SK-N-SH (cell line): Measurements from ENCODE around the gene LHX4. TPM values are rescaled to one million over a fixed set of nuclear protein-coding genes. Genes with fewer than 3 reads are reported as not detected.

Experiments used
- CTCF ChIA-PET: fragments of 300-600, 350-600 bp; formaldehyde crosslinking; extraction: SDS; loops from one replicate; lab custom pipeline; 2021; lab: Yijun Ruan, JAX
- POLR2A ChIA-PET: fragments of 350-600 bp; sonication (Branson Sonifier 250); formaldehyde crosslinking; extraction: SDS; loops from one replicate; lab custom pipeline; 2020; ENCODE audit warnings: antibody characterized with exemption, inconsistent platforms; lab: Yijun Ruan, JAX
- DNase-seq: peaks from one replicate; pipeline ENCODE4 v3.0.0; 2012
- H2AFZ ChIP-seq: fragments of 200-600 bp; sonication (generic); 2 replicates; pipeline ENCODE4 v1.8.1; 2016; ENCODE audit warnings: antibody characterized with exemption, mild to moderate bottlenecking, low read depth
- H3F3A ChIP-seq: fragments of 200-600 bp; sonication (generic); replicated peaks from 2 replicates; pipeline ENCODE3; 2016; ENCODE audit warnings: antibody characterized with exemption, mild to moderate bottlenecking; ENCODE audit not compliant: insufficient read depth
- H3K27ac ChIP-seq, 2 experiments: fragments of 200-500 bp in 1 of 2; fragments of 200-600 bp in 1 of 2; sonication (Bioruptor generic) in 1 of 2; sonication (generic), shearing (Covaris generic) in 1 of 2; 2 replicates each; pipeline versions ENCODE4 v1.5.1 to v1.6.1; 2014 to 2016; ENCODE audit warnings: low read depth in 2 of 2, inconsistent platforms in 1 of 2, low read length in 1 of 2, mild to moderate bottlenecking in 1 of 2, mixed read lengths in 1 of 2
- H3K27me3 ChIP-seq: fragments of 200-600 bp; sonication (generic), shearing (Covaris generic); 2 replicates; pipeline ENCODE4 v1.6.1; 2016; ENCODE audit warnings: mixed run types; ENCODE audit not compliant: insufficient read depth
- H3K36me3 ChIP-seq, 2 experiments: fragments of 200-500 bp in 1 of 2; fragments of 200-600 bp in 1 of 2; sonication (Bioruptor generic) in 1 of 2; sonication (generic) in 1 of 2; replicated peaks in 1 of 2; 2 replicates each; pipeline versions ENCODE3 to v1.5.1; 2014 to 2016; ENCODE audit warnings: low read length in 1 of 2, mild to moderate bottlenecking in 1 of 2; ENCODE audit not compliant: insufficient read depth in 2 of 2, control insufficient read depth in 1 of 2
- H3K4me1 ChIP-seq, 2 experiments: fragments of 200-500 bp in 1 of 2; fragments of 200-600 bp in 1 of 2; sonication (Bioruptor generic) in 1 of 2; sonication (generic), shearing (Covaris generic) in 1 of 2; 2 replicates each; pipeline versions ENCODE4 v1.5.1 to v1.6.1; 2014 to 2016; ENCODE audit warnings: low read depth in 1 of 2, low read length in 1 of 2, mixed run types in 1 of 2; ENCODE audit not compliant: insufficient read depth in 2 of 2, control insufficient read depth in 1 of 2
- H3K4me2 ChIP-seq: fragments of 200-600 bp; sonication (generic), shearing (Covaris generic); 2 replicates; pipeline ENCODE4 v1.6.1; 2017; ENCODE audit warnings: mixed run types
- H3K4me3 ChIP-seq, 2 experiments: fragments of 200-500 bp in 1 of 2; fragments of 200-600 bp in 1 of 2; sonication (Bioruptor generic) in 1 of 2; sonication (generic), shearing (Covaris generic) in 1 of 2; 2 replicates each; pipeline versions ENCODE4 v1.5.1 to v1.8.1; 2014 to 2016; ENCODE audit warnings: low read depth in 2 of 2, inconsistent platforms in 1 of 2, low read length in 1 of 2, mild to moderate bottlenecking in 1 of 2, mixed read lengths in 1 of 2, moderate library complexity in 1 of 2
- H3K79me2 ChIP-seq: fragments of 200-600 bp; sonication (generic); 2 replicates; pipeline ENCODE4 v1.8.1; 2017; ENCODE audit warnings: mild to moderate bottlenecking; ENCODE audit not compliant: insufficient read depth
- H3K9ac ChIP-seq: fragments of 200-600 bp; sonication (generic); 2 replicates; pipeline ENCODE4 v1.6.1; 2017; ENCODE audit warnings: mixed run types
- H3K9me2 ChIP-seq: fragments of 200-600 bp; sonication (generic); 2 replicates; pipeline ENCODE4 v1.6.1; 2017; ENCODE audit warnings: mixed run types
- H3K9me3 ChIP-seq: fragments of 200-600 bp; sonication (generic); 2 replicates; pipeline ENCODE4 v1.6.1; 2017; ENCODE audit warnings: mixed run types, mild to moderate bottlenecking, moderate library complexity
- H4K20me1 ChIP-seq: fragments of 200-600 bp; sonication (generic); 2 replicates; pipeline ENCODE4 v1.6.1; 2017; ENCODE audit warnings: mild to moderate bottlenecking, mixed run types; ENCODE audit not compliant: insufficient read depth
- ELF1 ChIP-seq: IDR thresholded peaks from 2 replicates; pipeline ENCODE4 v1.4.0; 2012
- EP300 ChIP-seq, 2 experiments: IDR thresholded peaks; 2 replicates each; pipeline versions ENCODE4 v1.4.0 to v1.6.1; 2012; ENCODE audit warnings: borderline replicate concordance in 1 of 2, low read depth in 1 of 2, low read length in 1 of 2
- EZH2phosphoT487 ChIP-seq: fragments of 200-600 bp; sonication (generic); IDR thresholded peaks from 2 replicates; pipeline ENCODE4 v1.6.1; 2017; ENCODE audit warnings: low read depth, mixed run types, mild to moderate bottlenecking, antibody characterized with exemption, moderate library complexity, borderline replicate concordance
- NFIC ChIP-seq: IDR thresholded peaks from 2 replicates; pipeline ENCODE4 v1.4.0; 2012; ENCODE audit warnings: borderline replicate concordance
- POLR2AphosphoS5 ChIP-seq: IDR thresholded peaks from 2 replicates; pipeline ENCODE4 v1.6.1; 2012; ENCODE audit warnings: low read depth, low read length
- RFX5 ChIP-seq: IDR thresholded peaks from 2 replicates; pipeline ENCODE4 v1.6.1; 2012; ENCODE audit warnings: mild to moderate bottlenecking, improper control_type of control experiment, low read length
- RXRA ChIP-seq: IDR thresholded peaks from 2 replicates; pipeline ENCODE4 v1.4.0; 2012; ENCODE audit warnings: low read depth, mild to moderate bottlenecking, borderline replicate concordance
- TEAD4 ChIP-seq: IDR thresholded peaks from 2 replicates; pipeline ENCODE4 v1.4.0; 2012; ENCODE audit warnings: mild to moderate bottlenecking, borderline replicate concordance; ENCODE audit not compliant: insufficient read depth
- YY1 ChIP-seq: IDR thresholded peaks from 2 replicates; pipeline ENCODE4 v1.4.0; 2012; ENCODE audit warnings: low read depth, mild to moderate bottlenecking
- WGBS: methylation state at CpG from one replicate; pipeline ENCODE4 v1.1.6; 2017; ENCODE audit warnings: low lambda C conversion rate; 5-methylcytosine and 5-hydroxymethylcytosine counted together
- polyA plus RNA-seq, 3 experiments: library from polyadenylated mRNA; depleted of rRNA; stranded (reverse); fragments of >200 nt; gene quantifications; 2 replicates each; pipeline ENCODE4 v1.2.3, GENCODE V29; 2012
- TF ChIP-seq, protein P1 (sequence below): IDR thresholded peaks from 2 replicates; pipeline ENCODE4; 2012
- TF ChIP-seq, protein P2 (sequence below): fragments of 150-350 bp; IDR thresholded peaks from 2 replicates; pipeline ENCODE4 v1.6.1; 2016; ENCODE audit warnings: mild to moderate bottlenecking, low read depth, low read length
- TF ChIP-seq, protein P3 (sequence below): fragments of 150-350 bp; IDR thresholded peaks from 2 replicates; pipeline ENCODE4 v1.6.1; 2017; ENCODE audit warnings: antibody characterized with exemption, low read length, low read depth, borderline replicate concordance
- TF ChIP-seq, protein P4 (sequence below): IDR thresholded peaks from 2 replicates; pipeline ENCODE4 v1.4.0; 2012; ENCODE audit warnings: low read depth, borderline replicate concordance

LHX4 gene
- polyA plus RNA-seq, 1 of the 3 experiments (the other 2 are of a cell fraction), result not detected

DNA sequence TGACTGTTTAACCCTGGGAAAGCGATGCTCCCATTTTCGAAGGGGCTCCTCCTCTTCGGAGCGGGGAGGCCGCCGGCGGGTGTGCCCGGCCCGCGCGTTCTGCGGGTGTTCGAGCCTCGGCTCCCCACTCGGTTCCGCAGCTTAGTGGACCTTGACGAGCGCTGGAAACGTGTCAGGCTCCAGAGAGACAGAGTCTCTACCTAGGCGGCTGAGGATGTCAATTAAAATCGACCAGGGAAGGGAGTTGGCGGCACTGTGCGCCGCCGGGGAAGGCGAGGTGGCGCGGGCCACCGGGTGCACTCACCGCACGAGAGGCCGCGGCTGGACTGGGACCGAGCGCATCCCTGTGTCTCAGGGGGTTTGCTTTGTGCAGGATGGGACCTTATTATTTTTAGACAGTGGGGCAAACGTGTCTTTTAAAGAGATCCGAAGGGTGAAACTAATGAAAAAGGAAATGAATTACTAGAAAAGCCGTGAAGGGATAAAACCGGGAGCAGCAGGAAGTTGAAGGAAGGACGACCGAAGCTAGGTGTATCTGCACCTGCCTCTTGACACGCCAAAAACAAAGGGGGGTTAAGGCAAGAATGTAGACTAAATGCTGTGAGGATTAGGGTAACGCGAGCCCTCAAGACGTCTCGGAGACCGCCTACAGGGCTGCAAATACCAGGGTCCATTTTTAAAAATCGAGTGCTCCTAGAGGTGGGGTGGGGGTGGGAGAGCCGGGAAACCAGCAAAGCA, 5.6 kb downstream of the LHX4 start:
- POLR2A ChIA-PET, result no interaction called here
- no peak for TF ChIP-seq ELF1
- no peak for TF ChIP-seq POLR2AphosphoS5
- no peak for TF ChIP-seq YY1
- TF ChIP-seq, all 33 proteins: peak for 0
- H3K4me1 ChIP-seq, result peaks cover 0 to 12% of the 10 kb centered on the region in 2 experiments; a peak in 1 of 4 replicates
- H3K9me3 ChIP-seq, result no peaks in the 10 kb centered on the region
- H3K27me3 ChIP-seq, result peaks cover 97% of the 10 kb centered on the region
- no peak overlapping the region for H2AFZ ChIP-seq
- DNase-seq, result no peak
- 30% methylated on average over 37 of the region's 49 CpGs for WGBS
- H4K20me1 ChIP-seq, result no peaks in the 10 kb centered on the region
- no peaks in the 10 kb centered on the region for H3K9me2 ChIP-seq
- CTCF ChIA-PET, result interaction anchor here (0.8 to 2.8 kb wide), 5 partner anchors 17 to 247 kb away, joined by 3 to 13 read pairs (median 6); no protein-coding TSS in a partner anchor
- no peak overlapping the region for H3K27ac ChIP-seq
- H3F3A ChIP-seq, result no peaks in the 10 kb centered on the region
- H3K79me2 ChIP-seq, result no peaks in the 10 kb centered on the region
- no peaks in the 10 kb centered on the region for H3K36me3 ChIP-seq
- peak overlapping the region in 1 of 2 experiments; percentile 1; a peak in 1 of 4 replicates for H3K4me3 ChIP-seq
- H3K4me2 ChIP-seq, result peak overlapping the region; percentile 50; the same call in 1 of the 2 replicates
- H3K9ac ChIP-seq, result no peak overlapping the region

DNA sequence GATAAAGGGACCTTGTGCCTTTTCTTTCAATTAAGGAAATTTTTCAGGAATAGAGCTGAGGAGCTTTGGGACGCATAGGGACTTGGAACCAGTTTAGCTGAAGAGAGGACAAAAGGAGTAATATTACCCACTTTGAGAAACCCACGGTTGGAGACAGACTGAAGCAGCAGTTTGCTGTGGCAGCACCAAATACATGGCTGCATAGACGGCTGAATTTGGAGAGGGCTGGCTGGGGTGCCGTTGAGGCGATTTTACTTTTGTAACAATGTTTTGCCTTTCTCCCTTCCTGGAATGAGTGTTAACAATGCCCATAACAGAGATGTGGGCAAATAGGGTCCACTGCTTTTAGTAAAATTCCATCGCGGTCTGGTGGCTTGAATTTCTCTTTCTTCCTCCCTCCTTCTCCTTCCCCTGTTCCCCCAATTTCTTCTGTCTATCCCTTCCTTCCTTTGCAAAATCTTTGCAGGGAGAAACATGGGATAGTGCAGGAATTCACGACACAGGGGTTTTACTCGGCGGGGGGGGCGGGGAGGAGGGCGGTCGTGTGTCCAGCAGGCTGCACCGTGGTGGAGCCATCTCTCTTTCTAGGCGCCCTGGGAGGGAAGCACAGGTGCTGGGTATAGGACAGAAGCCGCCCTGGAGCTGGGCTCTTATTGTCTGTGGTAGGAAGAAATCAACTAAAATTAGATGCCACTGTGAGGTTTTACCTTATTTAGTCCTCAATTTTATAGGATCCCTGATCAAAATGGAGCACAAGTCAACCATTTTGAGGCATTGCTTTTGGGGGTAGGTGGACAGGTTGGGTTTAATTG, 6.8 kb downstream of the LHX4 start:
- H3K4me1 ChIP-seq, result peaks cover 0 to 7% of the 10 kb centered on the region in 2 experiments; a peak in 1 of 4 replicates
- no peak overlapping the region for H3K27ac ChIP-seq
- no peak overlapping the region for H3K9ac ChIP-seq
- no peaks in the 10 kb centered on the region for H3K9me3 ChIP-seq
- no peak for TF ChIP-seq EP300 (IDR thresholded peaks at IDR 0.05; ENCODE audit: borderline replicate concordance in 1 of 2, low read depth in 1 of 2, low read length in 1 of 2)
- TF ChIP-seq EZH2phosphoT487, result peak; percentile 20; the same call in 1 of the 2 replicates
- no peak for TF ChIP-seq RXRA
- H3K9me2 ChIP-seq, result no peaks in the 10 kb centered on the region
- WGBS, result 14% methylated on average over 16 of the region's 16 CpGs
- H3F3A ChIP-seq, result no peaks in the 10 kb centered on the region
- H4K20me1 ChIP-seq, result no peaks in the 10 kb centered on the region
- DNase-seq, result no peak
- H2AFZ ChIP-seq, result no peak overlapping the region
- no peaks in the 10 kb centered on the region for H3K36me3 ChIP-seq
- no peaks in the 10 kb centered on the region for H3K79me2 ChIP-seq
- peaks cover 97% of the 10 kb centered on the region for H3K27me3 ChIP-seq
- no peak overlapping the region for H3K4me2 ChIP-seq
- H3K4me3 ChIP-seq, result no peak overlapping the region
- ChIA-PET POLR2A (no interaction called here), CTCF (interaction anchor here (0.8 to 2.7 kb wide), 9 partner anchors 13 to 245 kb away, joined by 3 to 16 read pairs (median 4); no protein-coding TSS in a partner anchor)

DNA sequence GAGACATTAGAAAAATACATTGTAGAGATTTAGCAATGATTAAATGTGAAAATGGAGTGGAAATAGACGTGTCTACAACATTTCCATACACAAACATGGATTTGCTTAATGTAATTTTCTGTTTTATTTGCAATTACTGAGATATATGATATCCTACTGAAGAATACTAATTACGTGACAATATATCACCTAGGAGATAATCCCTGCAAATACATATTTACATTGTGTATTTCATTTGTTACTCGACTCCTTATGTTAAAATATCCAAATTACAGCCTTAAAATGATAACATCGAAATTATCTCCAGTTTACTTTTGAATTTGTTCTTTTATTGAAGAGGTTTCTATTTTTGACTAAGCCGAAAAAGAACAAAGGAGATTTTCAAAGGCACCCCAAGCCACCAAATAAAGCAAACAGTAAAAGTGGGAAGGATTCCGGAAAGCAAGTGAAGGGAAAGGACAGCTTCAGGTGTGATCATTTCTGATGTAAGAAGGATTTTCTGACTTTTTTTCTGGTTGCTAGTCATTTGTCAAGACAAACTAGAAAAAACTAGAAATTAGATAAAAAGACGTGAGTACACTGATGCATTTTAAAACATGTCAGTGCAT, 7.9 kb downstream of the LHX4 start:
- WGBS, result 43% methylated on average over 7 of the region's 7 CpGs
- no peak overlapping the region for H3K4me2 ChIP-seq
- CTCF ChIA-PET, result interaction anchor here (1.0 to 2.7 kb wide), 5 partner anchors 11 to 59 kb away, joined by 3 to 16 read pairs (median 3); no protein-coding TSS in a partner anchor
- no peak for TF ChIP-seq NFIC
- TF ChIP-seq, protein P1, sequence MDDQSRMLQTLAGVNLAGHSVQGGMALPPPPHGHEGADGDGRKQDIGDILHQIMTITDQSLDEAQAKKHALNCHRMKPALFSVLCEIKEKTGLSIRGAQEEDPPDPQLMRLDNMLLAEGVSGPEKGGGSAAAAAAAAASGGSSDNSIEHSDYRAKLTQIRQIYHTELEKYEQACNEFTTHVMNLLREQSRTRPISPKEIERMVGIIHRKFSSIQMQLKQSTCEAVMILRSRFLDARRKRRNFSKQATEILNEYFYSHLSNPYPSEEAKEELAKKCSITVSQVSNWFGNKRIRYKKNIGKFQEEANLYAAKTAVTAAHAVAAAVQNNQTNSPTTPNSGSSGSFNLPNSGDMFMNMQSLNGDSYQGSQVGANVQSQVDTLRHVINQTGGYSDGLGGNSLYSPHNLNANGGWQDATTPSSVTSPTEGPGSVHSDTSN, result no peak
- no peak for TF ChIP-seq TEAD4
- TF ChIP-seq RFX5, result no peak
- TF ChIP-seq, protein P2, sequence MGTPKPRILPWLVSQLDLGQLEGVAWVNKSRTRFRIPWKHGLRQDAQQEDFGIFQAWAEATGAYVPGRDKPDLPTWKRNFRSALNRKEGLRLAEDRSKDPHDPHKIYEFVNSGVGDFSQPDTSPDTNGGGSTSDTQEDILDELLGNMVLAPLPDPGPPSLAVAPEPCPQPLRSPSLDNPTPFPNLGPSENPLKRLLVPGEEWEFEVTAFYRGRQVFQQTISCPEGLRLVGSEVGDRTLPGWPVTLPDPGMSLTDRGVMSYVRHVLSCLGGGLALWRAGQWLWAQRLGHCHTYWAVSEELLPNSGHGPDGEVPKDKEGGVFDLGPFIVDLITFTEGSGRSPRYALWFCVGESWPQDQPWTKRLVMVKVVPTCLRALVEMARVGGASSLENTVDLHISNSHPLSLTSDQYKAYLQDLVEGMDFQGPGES, result no peak
- TF ChIP-seq, protein P3, sequence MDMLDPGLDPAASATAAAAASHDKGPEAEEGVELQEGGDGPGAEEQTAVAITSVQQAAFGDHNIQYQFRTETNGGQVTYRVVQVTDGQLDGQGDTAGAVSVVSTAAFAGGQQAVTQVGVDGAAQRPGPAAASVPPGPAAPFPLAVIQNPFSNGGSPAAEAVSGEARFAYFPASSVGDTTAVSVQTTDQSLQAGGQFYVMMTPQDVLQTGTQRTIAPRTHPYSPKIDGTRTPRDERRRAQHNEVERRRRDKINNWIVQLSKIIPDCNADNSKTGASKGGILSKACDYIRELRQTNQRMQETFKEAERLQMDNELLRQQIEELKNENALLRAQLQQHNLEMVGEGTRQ, result no peak
- TF ChIP-seq, protein P4, sequence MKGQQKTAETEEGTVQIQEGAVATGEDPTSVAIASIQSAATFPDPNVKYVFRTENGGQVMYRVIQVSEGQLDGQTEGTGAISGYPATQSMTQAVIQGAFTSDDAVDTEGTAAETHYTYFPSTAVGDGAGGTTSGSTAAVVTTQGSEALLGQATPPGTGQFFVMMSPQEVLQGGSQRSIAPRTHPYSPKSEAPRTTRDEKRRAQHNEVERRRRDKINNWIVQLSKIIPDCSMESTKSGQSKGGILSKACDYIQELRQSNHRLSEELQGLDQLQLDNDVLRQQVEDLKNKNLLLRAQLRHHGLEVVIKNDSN, result no peak
- TF ChIP-seq POLR2AphosphoS5, result no peak

More for the DNA sequence above, 7.9 kb downstream of the LHX4 start:
- H3F3A ChIP-seq, result no peaks in the 10 kb centered on the region
- no peak overlapping the region for H3K27ac ChIP-seq
- no peaks in the 10 kb centered on the region for H3K79me2 ChIP-seq
- no peaks in the 10 kb centered on the region for H3K36me3 ChIP-seq
- no peak overlapping the region for H3K4me3 ChIP-seq
- peaks cover 0 to 7% of the 10 kb centered on the region in 2 experiments; a peak in 1 of 4 replicates for H3K4me1 ChIP-seq
- peaks cover 92% of the 10 kb centered on the region for H3K27me3 ChIP-seq
- POLR2A ChIA-PET, result no interaction called here
- no peaks in the 10 kb centered on the region for H3K9me3 ChIP-seq
- DNase-seq, result no peak
- no peak overlapping the region for H3K9ac ChIP-seq
- H4K20me1 ChIP-seq, result no peaks in the 10 kb centered on the region
- no peaks in the 10 kb centered on the region for H3K9me2 ChIP-seq
- no peak overlapping the region for H2AFZ ChIP-seq
